Activated T-helper 1 cell treated with anti-CD3 and anti-CD28 coated beads, Interleukin-2, amount 50 U/mL, for 16 hours (primary cell): Measurements from ENCODE around the gene PPEF2.
"Not testable (repeated sequence)": the region's sequence is repeated elsewhere in the genome, so short reads cannot be mapped to it uniquely, and the experiment has no call there.

Experiments
- DNase-seq, 2 donors: peaks; one replicate each; pipeline ENCODE4 v3.0.0-alpha.2; 2020; ENCODE audit warnings: low read depth in 1 of 2, low spot score in 1 of 2

Gene PPEF2

GRCh38 chr4:75902352-75902751, at the start of gene PPEF2:
Gene PPEF2 (minus strand): TSS chr4:75902452. CDS start chr4:75896325, 6,127 bp downstream.
- DNase-seq, result no peak

DNA sequence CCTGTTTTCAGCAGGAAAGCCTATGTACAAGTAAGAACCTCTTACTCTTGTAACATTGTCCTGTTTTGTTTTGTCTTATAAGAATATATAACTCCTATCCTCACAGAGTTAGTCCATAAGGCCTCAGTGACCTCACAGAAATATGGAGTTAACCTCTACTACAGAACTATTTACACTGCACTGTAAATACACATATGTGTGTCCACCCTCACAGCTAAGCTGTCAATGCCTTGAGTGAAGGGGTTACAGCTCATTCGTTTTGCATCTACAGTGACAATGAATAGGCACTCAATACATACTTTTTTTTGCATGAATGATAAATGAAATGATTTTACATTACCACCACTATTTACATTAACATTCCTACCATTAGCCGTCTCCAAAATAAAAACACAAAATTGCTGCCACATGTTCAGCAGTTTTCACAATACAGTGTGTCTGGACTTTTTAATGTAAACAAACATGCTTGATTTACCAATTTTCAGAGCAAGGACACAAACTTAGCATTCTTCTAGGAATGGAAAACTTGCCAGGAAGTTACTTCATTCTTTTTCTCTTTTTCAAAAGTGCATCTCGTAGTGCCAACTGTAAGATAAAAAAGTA, 48.1 kb upstream of the PPEF2 start:
- DNase-seq, result no peak

DNA sequence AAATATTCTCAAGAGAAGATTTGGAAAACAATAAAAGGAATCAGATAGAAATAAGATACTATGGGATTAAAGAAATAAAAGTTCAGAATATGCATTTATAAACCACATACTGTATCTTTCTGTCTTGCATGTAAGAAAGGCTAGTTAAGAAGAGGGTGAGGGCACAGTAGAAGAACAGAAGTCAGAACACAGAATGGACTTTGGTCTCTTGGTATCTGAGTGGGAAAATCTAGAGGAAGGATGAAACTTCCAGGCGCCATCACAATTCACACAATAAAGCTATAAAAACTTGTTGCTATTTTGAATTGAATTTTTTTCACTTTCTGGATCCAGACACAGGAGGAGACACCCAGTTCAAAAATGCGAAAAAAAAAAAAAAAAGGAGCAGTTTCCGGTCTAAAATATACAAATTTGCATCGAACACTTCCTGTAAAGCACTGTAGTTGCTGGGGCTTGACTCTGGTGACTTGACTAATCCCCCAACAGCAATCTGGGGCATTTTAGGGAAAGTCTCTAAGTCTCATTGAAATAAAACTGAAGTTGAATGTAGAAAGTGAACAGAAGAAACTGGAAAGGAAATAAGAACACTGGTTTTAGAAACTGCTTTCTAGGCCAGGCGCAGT, 46.7 kb upstream of the PPEF2 start:
- DNase-seq, result no peak

DNA sequence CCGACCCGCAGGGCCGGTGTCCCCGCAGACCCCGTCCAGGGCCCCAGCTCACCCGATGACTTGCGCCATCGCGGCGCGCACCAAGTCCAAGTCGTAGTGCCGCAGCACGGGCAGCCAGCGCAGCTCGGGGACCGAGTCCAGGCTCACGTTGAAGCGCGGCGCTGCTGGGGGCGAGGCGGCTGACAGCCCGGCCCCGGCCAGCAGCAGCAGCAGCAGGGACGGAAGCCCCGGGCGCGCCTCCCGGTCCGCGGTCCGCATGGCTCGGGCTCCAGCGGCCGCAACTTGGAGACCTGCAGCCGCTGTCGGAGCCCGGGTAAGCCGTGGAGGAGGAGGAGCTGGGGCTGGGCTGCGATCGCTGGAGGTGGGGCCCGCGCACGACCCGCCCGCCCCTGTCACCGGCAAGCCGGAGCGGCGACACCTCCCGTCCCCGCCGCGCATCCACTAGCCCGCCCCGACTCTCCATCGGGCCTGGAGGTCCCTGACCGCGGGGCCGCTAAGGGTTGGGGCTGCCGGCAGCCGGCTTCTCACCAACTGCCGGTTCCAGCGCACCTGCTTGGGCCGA, 38.5 kb upstream of the PPEF2 start, which contains the start of gene NAAA:
Gene NAAA, minus strand, starts transcription at position 322 of the 562 bp plus-strand sequence. Its CDS starts 64 bp downstream, at position 258.
- peak; percentile 57 to 60 for DNase-seq

GRCh38 chr4:75939890-75940691, 37.8 kb upstream of the PPEF2 start:
- peak; percentile 53 to 55 for DNase-seq

GRCh38 chr4:75935628-75936027, 33.4 kb upstream of the PPEF2 start:
- DNase-seq, result no peak

- DNase-seq, result no peak
Observed at GRCh38 chr4:75930152-75930551, 27.9 kb upstream of the PPEF2 start.

DNA sequence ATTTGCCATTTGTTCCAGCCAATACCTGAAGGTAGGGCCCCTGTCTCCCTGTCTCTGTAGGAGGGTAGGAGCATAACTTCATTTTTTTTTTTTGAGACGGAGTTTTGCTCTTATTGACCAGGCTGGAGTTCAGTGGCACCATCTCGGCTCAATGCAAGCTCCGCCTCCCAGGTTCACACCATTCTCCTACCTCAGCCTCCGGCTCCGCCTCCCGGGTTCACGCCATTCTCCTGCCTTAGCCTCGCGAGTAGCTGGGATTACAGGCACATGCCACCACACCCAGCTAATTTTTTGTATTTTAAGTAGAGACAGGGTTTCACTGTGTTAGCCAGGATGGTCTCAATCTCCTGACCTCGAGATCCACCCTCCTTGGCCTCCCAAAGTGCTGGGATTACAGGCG, 22.7 kb upstream of the PPEF2 start:
- DNase-seq, result not testable (repeated sequence)

DNA sequence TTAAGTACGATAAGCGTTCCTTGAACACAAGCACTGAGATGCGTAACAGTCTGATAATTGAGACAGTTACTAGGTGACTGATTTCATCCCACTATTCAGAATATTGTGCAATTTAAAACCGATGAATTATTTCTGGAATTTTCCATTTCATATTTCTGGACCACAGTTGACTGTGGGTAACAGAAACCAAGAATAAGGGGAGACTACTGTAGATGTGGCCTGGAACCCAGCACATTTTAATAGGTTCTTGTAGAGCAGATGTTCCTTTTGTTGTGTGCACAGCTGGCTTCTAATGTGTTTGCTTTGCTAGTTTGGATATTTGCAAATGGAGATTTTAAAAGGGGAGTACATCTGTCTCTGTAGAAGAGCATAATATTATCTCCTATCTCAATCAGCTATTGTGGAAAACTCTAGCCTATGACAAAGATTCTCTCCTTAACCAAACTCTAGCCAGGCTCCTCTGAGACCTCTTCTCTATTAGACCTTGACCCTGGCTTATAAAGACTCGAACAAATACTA, 22.1 kb upstream of the PPEF2 start:
- DNase-seq, result no peak

DNA sequence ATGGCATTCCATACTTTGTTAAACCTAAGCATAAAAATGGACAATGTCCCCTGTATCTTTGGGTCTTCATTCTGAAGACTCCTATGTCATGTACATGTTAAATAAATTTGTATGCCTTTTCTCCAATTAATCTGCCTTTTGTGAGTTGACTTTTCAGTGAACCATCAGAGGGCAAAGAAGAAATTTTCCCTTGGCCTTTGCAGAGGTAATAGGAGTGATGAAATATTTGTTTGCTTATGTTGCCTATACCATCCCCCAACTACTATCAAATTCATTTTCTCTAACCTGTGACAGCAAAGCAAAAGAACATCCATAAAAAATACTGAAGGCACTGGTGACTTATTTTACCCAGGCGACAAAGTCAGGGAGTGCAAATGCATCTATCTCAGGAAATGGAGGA, 20.3 kb upstream of the PPEF2 start:
- DNase-seq, result no peak

GRCh38 chr4:75921910-75922309, 19.7 kb upstream of the PPEF2 start:
- DNase-seq, result no peak

GRCh38 chr4:75920327-75920726, 18.1 kb upstream of the PPEF2 start:
- no peak for DNase-seq

GRCh38 chr4:75919920-75920319, 17.7 kb upstream of the PPEF2 start:
- DNase-seq, result no peak

DNA sequence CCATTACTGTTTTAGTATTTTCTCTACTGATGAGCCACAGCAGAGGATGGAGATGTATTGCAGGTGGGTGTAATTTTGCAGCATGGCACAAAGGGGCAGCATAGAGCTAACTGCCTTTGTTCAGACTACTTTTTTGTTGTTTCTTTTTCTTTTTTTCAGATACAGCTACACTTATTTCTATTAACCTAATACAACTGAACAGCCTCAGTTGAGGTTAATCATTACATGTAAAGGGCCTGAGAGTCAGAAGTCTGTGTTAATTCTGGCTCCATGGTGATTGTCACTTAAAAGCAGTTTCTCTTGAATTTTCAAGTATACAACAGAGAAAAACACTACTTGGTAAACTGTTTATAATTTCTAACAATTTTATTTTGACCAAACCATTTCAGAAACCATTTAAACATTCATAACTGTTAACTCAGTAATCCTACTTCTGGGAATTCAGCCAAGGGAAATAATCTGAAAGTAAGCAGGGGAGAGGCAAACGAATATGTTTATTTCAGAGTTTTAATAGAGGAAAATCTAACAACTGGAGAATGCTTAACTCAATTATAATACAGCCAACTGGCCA, 13.9 kb upstream of the PPEF2 start:
- no peak for DNase-seq

DNA sequence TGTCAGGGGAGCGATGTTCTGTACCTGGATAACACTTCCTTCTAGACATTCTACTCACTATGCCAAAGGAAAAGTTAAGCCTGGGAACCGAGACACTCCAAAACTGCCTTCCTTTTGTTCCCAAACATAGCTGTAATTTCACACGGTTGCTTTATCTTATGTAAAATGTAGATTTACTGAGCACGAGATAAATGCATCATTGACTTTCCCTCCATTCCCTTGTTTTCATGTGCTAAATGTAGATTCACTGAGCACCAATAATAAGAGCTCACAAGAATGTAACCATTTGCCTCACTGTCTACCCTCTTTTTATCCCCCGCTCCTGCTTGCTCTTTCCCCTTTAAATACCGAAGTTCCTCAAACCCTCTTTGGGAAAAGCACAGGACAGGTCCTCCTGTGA, 10.7 kb upstream of the PPEF2 start:
- DNase-seq, result no peak

- DNase-seq, result not testable (repeated sequence)
Observed at GRCh38 chr4:75910831-75911230, 8.6 kb upstream of the PPEF2 start.

DNA sequence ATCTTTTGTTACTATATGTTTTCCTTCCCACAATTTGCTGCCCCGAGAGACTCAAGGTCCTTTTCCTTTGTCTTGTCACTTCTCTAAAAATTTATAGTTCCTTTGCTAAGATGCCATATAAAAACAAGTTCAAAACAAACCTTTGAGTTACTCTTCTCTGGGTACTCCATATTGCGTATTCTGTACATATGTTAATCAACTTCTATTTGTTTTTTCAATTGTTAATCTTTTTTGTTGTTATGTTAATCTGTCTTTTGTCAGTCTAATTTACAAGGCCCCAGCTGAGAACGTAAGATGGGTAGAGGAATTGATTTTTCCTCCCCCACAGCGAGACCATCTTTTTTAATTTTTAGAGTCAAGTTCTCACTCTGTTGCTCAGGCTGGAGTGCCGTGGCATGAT, 7.2 kb upstream of the PPEF2 start:
- no peak for DNase-seq

- no peak for DNase-seq
Observed at GRCh38 chr4:75908555-75908954, 6.3 kb upstream of the PPEF2 start.

DNA sequence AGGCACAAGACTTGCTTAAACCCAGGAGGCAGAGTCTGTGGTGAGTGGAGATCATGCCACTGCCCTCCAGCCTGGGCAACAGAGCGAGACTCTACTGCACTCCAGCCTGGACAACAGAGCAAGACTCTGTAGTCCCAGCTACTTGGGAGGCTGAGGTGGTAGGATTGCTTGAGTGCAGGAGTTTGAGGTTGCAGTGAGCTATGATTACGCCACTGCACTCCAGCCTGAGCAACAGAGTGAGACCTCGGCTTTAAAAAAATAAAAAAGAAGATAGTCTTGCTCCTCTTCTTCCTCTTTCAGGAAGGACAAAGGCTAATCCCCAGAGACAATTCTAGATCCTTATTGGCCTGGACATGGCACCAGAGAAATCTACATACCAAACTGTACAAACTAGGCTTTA, 5.7 kb upstream of the PPEF2 start:
- DNase-seq, result no peak

GRCh38 chr4:75904076-75904475, 1.8 kb upstream of the PPEF2 start:
- DNase-seq, result no peak

GRCh38 chr4:75898536-75898935, 3.7 kb downstream of the PPEF2 start:
- DNase-seq, result no peak
